Epidermal melanocyte (primary cell): ENCODE measurements around the gene ISCA1.

Experiments
- DNase-seq: peaks from one replicate; pipeline ENCODE4 v3.0.0; 2011; ENCODE audit warnings: low spot score; ENCODE audit not compliant: insufficient read length

The ISCA1 gene

DNA sequence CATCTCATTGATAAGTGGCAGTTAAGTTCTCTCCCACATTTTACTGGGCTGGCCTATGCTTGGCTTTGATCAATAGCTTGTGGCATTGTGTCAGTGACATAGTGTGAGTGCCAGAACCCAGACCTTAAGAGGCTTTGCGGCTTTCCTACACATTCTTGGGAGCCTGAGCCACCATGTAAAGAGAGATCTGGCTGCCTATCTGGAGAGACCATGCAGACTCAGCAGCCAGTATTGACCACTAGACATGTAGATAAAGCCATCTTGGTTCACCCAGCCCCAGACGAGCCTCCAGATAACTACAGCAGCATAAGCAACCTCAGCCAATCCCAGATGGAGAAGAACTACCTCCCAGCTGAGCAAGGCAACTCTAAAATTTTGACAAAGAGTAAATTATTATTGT is 51.5 kb downstream of the ISCA1 start:
- no peak for DNase-seq

DNA sequence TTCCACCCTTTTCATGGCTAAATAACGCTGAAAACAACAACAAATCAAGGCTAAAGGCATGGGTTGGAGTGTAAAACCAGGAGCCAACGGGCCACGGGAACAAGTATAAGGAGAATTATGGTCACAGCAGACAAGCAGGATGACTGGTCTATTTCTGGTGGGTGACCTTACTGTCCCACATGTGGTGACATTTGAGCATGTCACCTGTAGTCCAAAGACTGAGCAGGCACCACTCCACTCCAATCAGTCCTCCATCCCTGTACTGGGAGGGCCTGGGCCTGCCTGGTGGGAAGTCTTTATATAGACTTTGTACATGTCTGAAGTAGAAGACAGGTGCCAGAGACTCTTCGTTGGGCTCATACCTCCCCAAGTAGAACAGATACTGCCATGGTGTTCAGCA is 59.7 kb downstream of the ISCA1 start:
- no peak for DNase-seq

DNA sequence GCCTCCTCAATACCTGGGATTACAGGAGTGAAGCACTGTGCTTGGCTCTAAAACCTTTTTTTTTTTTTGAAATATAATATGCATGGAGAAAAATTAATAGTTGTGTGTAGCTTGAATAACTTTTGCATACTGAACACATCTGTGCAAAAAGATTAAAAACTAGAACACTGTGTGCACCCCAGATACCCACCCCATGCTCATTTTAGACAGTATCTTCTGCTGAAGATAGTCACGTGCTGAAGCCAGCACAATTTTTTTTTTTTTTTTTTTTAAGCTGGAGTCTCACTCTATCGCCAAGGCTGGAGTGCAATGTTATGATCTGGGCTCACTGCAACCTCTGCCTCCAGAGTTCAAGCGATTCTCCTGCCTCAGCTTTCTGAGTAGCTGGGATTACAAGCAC is 62.7 kb downstream of the ISCA1 start:
- no peak for DNase-seq

DNA sequence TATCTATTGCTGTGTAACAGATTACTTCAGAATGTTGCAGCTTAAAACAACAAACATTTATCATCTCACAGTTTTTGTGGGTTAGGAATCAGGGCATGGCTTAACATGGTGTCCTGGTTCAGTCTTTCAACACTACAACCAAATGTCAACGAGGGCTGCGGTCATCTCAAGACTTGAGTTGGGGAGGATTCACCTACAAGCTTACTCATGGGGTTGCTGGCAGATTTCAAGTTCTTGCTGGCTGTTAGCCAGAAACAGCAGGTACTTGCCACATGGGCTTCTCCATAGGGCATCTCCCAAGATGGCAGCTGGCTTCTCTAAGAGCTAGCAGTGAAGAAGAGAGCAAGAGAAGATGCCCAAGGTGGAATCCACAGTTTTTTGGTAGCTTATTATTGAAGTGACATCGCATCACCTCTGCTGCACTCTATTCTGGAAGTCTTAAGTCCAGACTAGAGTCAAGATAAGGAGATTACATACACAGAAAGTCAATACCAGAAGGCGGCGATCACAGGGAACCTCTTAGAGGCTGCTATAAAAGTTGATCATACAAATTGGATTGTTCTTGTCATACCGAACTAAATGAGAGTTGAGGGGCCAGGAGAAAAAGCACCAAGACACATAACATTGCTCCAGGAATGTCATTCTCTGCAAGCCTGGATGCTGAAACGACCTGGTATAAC is 65.1 kb downstream of the ISCA1 start:
- no peak for DNase-seq
